ENCODE data around the gene SPN. TPM values are rescaled to one million over a fixed set of nuclear protein-coding genes. Genes with fewer than 3 reads are reported as not detected.
A peak's percentile ranks its signal among the peaks of the same experiment; 100 is the strongest.
"Not testable (repeated sequence)": the region's sequence is repeated elsewhere in the genome, so short reads cannot be mapped to it uniquely, and the experiment has no call there.

SPN gene
- total RNA-seq = 1 to 10 TPM in 1 of 4 donors, under 1 TPM in 2, not detected in 1; 0.26 to 2.4 (median 0.83) TPM

- no peaks in the 10 kb centered on the region for H3K9me3 ChIP-seq
- no peak within 1 kb of the TSS for H3K4me3 ChIP-seq
- intact Hi-C loops (cut with DNase I; ENCODE audit: low total_unique reads) = no loop called here
- H3K36me3 ChIP-seq = no peaks in the 10 kb centered on the region
- no peak for DNase-seq
- no peak for TF ChIP-seq POLR2A (IDR thresholded peaks at IDR 0.05)
- TF ChIP-seq CTCF (IDR thresholded peaks at IDR 0.05) = no peak
- no peaks in the 10 kb centered on the region for H3K27me3 ChIP-seq
- peaks cover 0 to 6% of the 10 kb centered on the region in 2 donors for H3K4me1 ChIP-seq
- H3K27ac ChIP-seq = no peak within 1 kb of the TSS
Measured at GRCh38 chr16:29663016-29663806, at the start of gene SPN. TSS of gene SPN (plus strand) at chr16:29663247. CDS start at chr16:29663729, 482 bp downstream.

GRCh38 chr16:29613307-29614057 lies 49.6 kb upstream of the SPN start:
- H3K27me3 ChIP-seq; intact Hi-C loops (cut with DNase I; ENCODE audit: low total_unique reads); H3K4me1 ChIP-seq; H3K36me3 ChIP-seq; H3K9me3 ChIP-seq: not testable (repeated sequence)
- TF ChIP-seq POLR2A (IDR thresholded peaks at IDR 0.05) = peak in 1 of 2 donors; percentile 83
- H3K27ac ChIP-seq = peak overlapping the region in 1 of 2 donors; percentile 74
- H3K4me3 ChIP-seq = peak overlapping the region; percentile 48 to 80
- peak; percentile 78 to 85 for DNase-seq

GRCh38 chr16:29614691-29615314 lies 48.2 kb upstream of the SPN start:
- H3K27ac ChIP-seq = peak overlapping the region; percentile 37 to 49
- DNase-seq = peak; percentile 45 to 55
- intact Hi-C loops (cut with DNase I; ENCODE audit: low total_unique reads); H3K27me3 ChIP-seq; H3K9me3 ChIP-seq; H3K4me1 ChIP-seq; H3K36me3 ChIP-seq; H3K4me3 ChIP-seq: not testable (repeated sequence)

- H3K9me3 ChIP-seq; H3K4me3 ChIP-seq; H3K4me1 ChIP-seq; H3K36me3 ChIP-seq; H3K27ac ChIP-seq; DNase-seq; intact Hi-C loops (cut with DNase I; ENCODE audit: low total_unique reads); H3K27me3 ChIP-seq: not testable (repeated sequence)
Measured at GRCh38 chr16:29616127-29616526, 46.9 kb upstream of the SPN start.

- H3K36me3 ChIP-seq; H3K4me1 ChIP-seq; intact Hi-C loops (cut with DNase I; ENCODE audit: low total_unique reads); H3K4me3 ChIP-seq; H3K9me3 ChIP-seq; DNase-seq; H3K27me3 ChIP-seq; H3K27ac ChIP-seq: not testable (repeated sequence)
Measured at GRCh38 chr16:29620591-29620990, 42.5 kb upstream of the SPN start.

- H3K27me3 ChIP-seq; H3K27ac ChIP-seq; H3K4me1 ChIP-seq; H3K9me3 ChIP-seq; intact Hi-C loops (cut with DNase I; ENCODE audit: low total_unique reads); H3K4me3 ChIP-seq; DNase-seq; H3K36me3 ChIP-seq: not testable (repeated sequence)
Measured at GRCh38 chr16:29622738-29623137, 40.3 kb upstream of the SPN start.

GRCh38 chr16:29623253-29623652 lies 39.8 kb upstream of the SPN start:
- not testable (repeated sequence) for H3K9me3 ChIP-seq, DNase-seq, H3K4me3 ChIP-seq

GRCh38 chr16:29625114-29625513 lies 37.9 kb upstream of the SPN start:
- H3K27me3 ChIP-seq; DNase-seq; H3K4me3 ChIP-seq; H3K36me3 ChIP-seq; H3K9me3 ChIP-seq; H3K27ac ChIP-seq; H3K4me1 ChIP-seq; intact Hi-C loops (cut with DNase I; ENCODE audit: low total_unique reads): not testable (repeated sequence)

More at GRCh38 chr16:29623253-29623652, 39.8 kb upstream of the SPN start:
- H3K36me3 ChIP-seq; H3K4me1 ChIP-seq; H3K27ac ChIP-seq; H3K27me3 ChIP-seq; intact Hi-C loops (cut with DNase I; ENCODE audit: low total_unique reads): not testable (repeated sequence)

GRCh38 chr16:29626778-29627331 lies 36.2 kb upstream of the SPN start:
- intact Hi-C loops (cut with DNase I; ENCODE audit: low total_unique reads); H3K9me3 ChIP-seq; H3K4me1 ChIP-seq; H3K36me3 ChIP-seq; DNase-seq; H3K27me3 ChIP-seq; H3K27ac ChIP-seq; H3K4me3 ChIP-seq: not testable (repeated sequence)

- H3K36me3 ChIP-seq; H3K4me3 ChIP-seq; intact Hi-C loops (cut with DNase I; ENCODE audit: low total_unique reads); H3K4me1 ChIP-seq; H3K27me3 ChIP-seq; H3K9me3 ChIP-seq; H3K27ac ChIP-seq; DNase-seq: not testable (repeated sequence)
Measured at GRCh38 chr16:29627661-29628075, 35.4 kb upstream of the SPN start.

- intact Hi-C loops (cut with DNase I; ENCODE audit: low total_unique reads); H3K27ac ChIP-seq; H3K4me1 ChIP-seq; H3K27me3 ChIP-seq; DNase-seq; H3K36me3 ChIP-seq; H3K4me3 ChIP-seq; H3K9me3 ChIP-seq: not testable (repeated sequence)
Measured at GRCh38 chr16:29628707-29629106, 34.3 kb upstream of the SPN start.
